Stimulated activated memory B cell treated with anti-CD40 and anti-IgM and Interleukin-4, amounts not matched to agents 10 μg/mL and 1 μg/mL and 100 μg/mL, for 72 hours (primary cell): Measurements from ENCODE around the gene MED16.
"Not testable (repeated sequence)": the region's sequence is repeated elsewhere in the genome, so short reads cannot be mapped to it uniquely, and the experiment has no call there.

Experiments used
- ATAC-seq: fragments of 150-1000 bp; cut with Tn5 transposase; 2 replicates; pipeline ENCODE4 v1.10.0; 2021
- H3K27ac Mint-ChIP-seq: one replicate; pipeline ENCODE4 v1.8.0; 2022; ENCODE audit warnings: mild to moderate bottlenecking, mixed read lengths
- H3K27me3 Mint-ChIP-seq: one replicate; pipeline ENCODE4 v1.8.0; 2022; ENCODE audit warnings: mixed read lengths
- H3K36me3 Mint-ChIP-seq: one replicate; pipeline ENCODE4 v1.8.0; 2022; ENCODE audit warnings: mixed read lengths
- H3K4me1 Mint-ChIP-seq: one replicate; pipeline ENCODE4 v1.8.0; 2022; ENCODE audit warnings: mixed read lengths
- H3K4me3 Mint-ChIP-seq: one replicate; pipeline ENCODE4 v1.8.0; 2022; ENCODE audit warnings: mild to moderate bottlenecking, moderate library complexity, mixed read lengths
- H3K9me3 Mint-ChIP-seq: one replicate; pipeline ENCODE4 v1.8.0; 2022; ENCODE audit warnings: mixed read lengths

The MED16 gene

GRCh38 chr19:902446-903226 lies 9.6 kb upstream of the MED16 start:
- Mint-ChIP-seq H3K4me1 (peaks cover 51% of the 10 kb centered on the region), H3K9me3 (no peaks in the 10 kb centered on the region), H3K27me3 (no peaks in the 10 kb centered on the region), H3K27ac (no peak overlapping the region), H3K4me3 (no peak overlapping the region), H3K36me3 (peaks cover 30% of the 10 kb centered on the region)
- no peak for ATAC-seq

GRCh38 chr19:902093-902370 lies 9.0 kb upstream of the MED16 start:
- ATAC-seq = no peak
- Mint-ChIP-seq H3K27ac (no peak overlapping the region), H3K9me3 (no peaks in the 10 kb centered on the region), H3K4me1 (peaks cover 45% of the 10 kb centered on the region), H3K27me3 (no peaks in the 10 kb centered on the region), H3K4me3 (no peak overlapping the region), H3K36me3 (peaks cover 33% of the 10 kb centered on the region)

GRCh38 chr19:901216-902092 lies 8.5 kb upstream of the MED16 start:
- Mint-ChIP-seq H3K4me3 (no peak overlapping the region), H3K4me1 (peaks cover 43% of the 10 kb centered on the region), H3K9me3 (no peaks in the 10 kb centered on the region), H3K27ac (no peak overlapping the region), H3K36me3 (peaks cover 35% of the 10 kb centered on the region), H3K27me3 (no peaks in the 10 kb centered on the region)
- ATAC-seq = no peak

GRCh38 chr19:900302-901111 lies 7.5 kb upstream of the MED16 start:
- H3K4me3 Mint-ChIP-seq = no peak overlapping the region
- no peaks in the 10 kb centered on the region for H3K9me3 Mint-ChIP-seq
- H3K4me1 Mint-ChIP-seq = peaks cover 39% of the 10 kb centered on the region
- H3K27ac Mint-ChIP-seq = no peak overlapping the region
- H3K36me3 Mint-ChIP-seq = peaks cover 38% of the 10 kb centered on the region
- peak; percentile 55 for ATAC-seq
- H3K27me3 Mint-ChIP-seq = no peaks in the 10 kb centered on the region

- Mint-ChIP-seq H3K4me3 (no peak overlapping the region), H3K9me3 (no peaks in the 10 kb centered on the region), H3K4me1 (peaks cover 36% of the 10 kb centered on the region), H3K36me3 (peaks cover 38% of the 10 kb centered on the region), H3K27me3 (no peaks in the 10 kb centered on the region), H3K27ac (no peak overlapping the region)
- ATAC-seq = no peak
Measured at GRCh38 chr19:900043-900301, 7.0 kb upstream of the MED16 start.

- no peak for ATAC-seq
- Mint-ChIP-seq H3K27me3 (no peaks in the 10 kb centered on the region), H3K4me1 (peaks cover 35% of the 10 kb centered on the region), H3K9me3 (no peaks in the 10 kb centered on the region), H3K27ac (no peak overlapping the region), H3K4me3 (no peak overlapping the region), H3K36me3 (peaks cover 37% of the 10 kb centered on the region)
Measured at GRCh38 chr19:899336-900042, 6.5 kb upstream of the MED16 start.

GRCh38 chr19:898663-899062 lies 5.7 kb upstream of the MED16 start:
- Mint-ChIP-seq H3K4me1 (peaks cover 29% of the 10 kb centered on the region), H3K9me3 (no peaks in the 10 kb centered on the region), H3K4me3 (no peak overlapping the region), H3K27ac (peak overlapping the region; percentile 4), H3K27me3 (no peaks in the 10 kb centered on the region), H3K36me3 (peaks cover 31% of the 10 kb centered on the region)
- peak; percentile 57 for ATAC-seq

- H3K9me3 Mint-ChIP-seq = no peaks in the 10 kb centered on the region
- H3K27me3 Mint-ChIP-seq = no peaks in the 10 kb centered on the region
- no peak for ATAC-seq
- peaks cover 31% of the 10 kb centered on the region for H3K36me3 Mint-ChIP-seq
- H3K4me1 Mint-ChIP-seq = peaks cover 33% of the 10 kb centered on the region
- no peak overlapping the region for H3K4me3 Mint-ChIP-seq
- H3K27ac Mint-ChIP-seq = no peak overlapping the region
Measured at GRCh38 chr19:897442-898039, 4.6 kb upstream of the MED16 start.

GRCh38 chr19:896999-897398 lies 4.0 kb upstream of the MED16 start:
- H3K36me3 Mint-ChIP-seq = peaks cover 31% of the 10 kb centered on the region

GRCh38 chr19:896434-896833 lies 3.4 kb upstream of the MED16 start:
- H3K9me3 Mint-ChIP-seq = no peaks in the 10 kb centered on the region
- peak overlapping the region; percentile 7 for H3K27ac Mint-ChIP-seq
- H3K4me1 Mint-ChIP-seq = peaks cover 40% of the 10 kb centered on the region
- ATAC-seq = no peak
- H3K27me3 Mint-ChIP-seq = no peaks in the 10 kb centered on the region
- no peak overlapping the region for H3K4me3 Mint-ChIP-seq
- peaks cover 31% of the 10 kb centered on the region for H3K36me3 Mint-ChIP-seq

More at GRCh38 chr19:896999-897398, 4.0 kb upstream of the MED16 start:
- H3K4me1 Mint-ChIP-seq = peaks cover 37% of the 10 kb centered on the region
- H3K9me3 Mint-ChIP-seq = no peaks in the 10 kb centered on the region
- H3K27me3 Mint-ChIP-seq = no peaks in the 10 kb centered on the region
- no peak for ATAC-seq
- H3K27ac Mint-ChIP-seq = peak overlapping the region; percentile 7
- no peak overlapping the region for H3K4me3 Mint-ChIP-seq

- H3K4me1 Mint-ChIP-seq = peaks cover 47% of the 10 kb centered on the region
- peak overlapping the region; percentile 100 for H3K27ac Mint-ChIP-seq
- peak; percentile 1 for ATAC-seq
- peak overlapping the region; percentile 85 for H3K4me3 Mint-ChIP-seq
- H3K9me3 Mint-ChIP-seq = no peaks in the 10 kb centered on the region
- peaks cover 20% of the 10 kb centered on the region for H3K36me3 Mint-ChIP-seq
- H3K27me3 Mint-ChIP-seq = no peaks in the 10 kb centered on the region
Measured at GRCh38 chr19:892243-892893, 619 bp downstream of the MED16 start.

GRCh38 chr19:891421-892200 lies 1.4 kb downstream of the MED16 start:
- peaks cover 14% of the 10 kb centered on the region for H3K36me3 Mint-ChIP-seq
- not testable (repeated sequence) for H3K9me3 Mint-ChIP-seq, H3K27me3 Mint-ChIP-seq, ATAC-seq
- peak overlapping the region; percentile 100 for H3K27ac Mint-ChIP-seq
- peak overlapping the region; percentile 85 for H3K4me3 Mint-ChIP-seq
- H3K4me1 Mint-ChIP-seq = peaks cover 44% of the 10 kb centered on the region

- Mint-ChIP-seq H3K27ac (peak overlapping the region; percentile 82), H3K36me3 (peaks cover 8% of the 10 kb centered on the region), H3K4me1 (peaks cover 38% of the 10 kb centered on the region), H3K4me3 (peak overlapping the region; percentile 72), H3K9me3 (no peaks in the 10 kb centered on the region), H3K27me3 (no peaks in the 10 kb centered on the region)
- ATAC-seq = no peak
Measured at GRCh38 chr19:890831-891230, 2.2 kb downstream of the MED16 start.
